GM21526 (cell line): ENCODE measurements around the gene MAP9.
"Not testable (repeated sequence)": the region's sequence is repeated elsewhere in the genome, so short reads cannot be mapped to it uniquely, and the experiment has no call there.

ENCODE experiments used
- ATAC-seq: cut with Tn5 transposase; IDR thresholded peaks from one replicate; pipeline ENCODE4 v1.9.1; 2021; ENCODE audit warnings: moderate library complexity; ENCODE audit not compliant: unreplicated experiment, low FRiP score

Gene MAP9

GRCh38 chr4:155376387-155377268, at the start of gene MAP9:
MAP9 (minus strand) TSS chr4:155376965; CDS start chr4:155375850, 1,115 bp downstream.
- ATAC-seq = peak; percentile 98

- not testable (repeated sequence) for ATAC-seq
Observed at GRCh38 chr4:155424778-155425177, 48.0 kb upstream of the MAP9 start.

- no peak for ATAC-seq
Observed at GRCh38 chr4:155423671-155424070, 46.9 kb upstream of the MAP9 start.

- no peak for ATAC-seq
Observed at GRCh38 chr4:155419266-155419665, 42.5 kb upstream of the MAP9 start.

GRCh38 chr4:155415662-155416061, 38.9 kb upstream of the MAP9 start:
- ATAC-seq = no peak

GRCh38 chr4:155413451-155413850, 36.7 kb upstream of the MAP9 start:
- no peak for ATAC-seq

GRCh38 chr4:155411546-155411945, 34.8 kb upstream of the MAP9 start:
- ATAC-seq = no peak

- no peak for ATAC-seq
Observed at GRCh38 chr4:155408796-155409195, 32.0 kb upstream of the MAP9 start.

GRCh38 chr4:155407480-155407879, 30.7 kb upstream of the MAP9 start:
- ATAC-seq = no peak

- no peak for ATAC-seq
Observed at GRCh38 chr4:155405059-155405458, 28.3 kb upstream of the MAP9 start.

- ATAC-seq = no peak
Observed at GRCh38 chr4:155403886-155404285, 27.1 kb upstream of the MAP9 start.

- no peak for ATAC-seq
Observed at GRCh38 chr4:155402941-155403340, 26.2 kb upstream of the MAP9 start.

- ATAC-seq = no peak
Observed at GRCh38 chr4:155400893-155401292, 24.1 kb upstream of the MAP9 start.

GRCh38 chr4:155399974-155400697, 23.4 kb upstream of the MAP9 start:
- no peak for ATAC-seq

- no peak for ATAC-seq
Observed at GRCh38 chr4:155392481-155393184, 15.9 kb upstream of the MAP9 start.

- ATAC-seq = no peak
Observed at GRCh38 chr4:155391932-155392331, 15.2 kb upstream of the MAP9 start.

- no peak for ATAC-seq
Observed at GRCh38 chr4:155388162-155388561, 11.4 kb upstream of the MAP9 start.

- ATAC-seq = no peak
Observed at GRCh38 chr4:155383541-155383940, 6.8 kb upstream of the MAP9 start.

GRCh38 chr4:155377276-155377675, 511 bp upstream of the MAP9 start:
- no peak for ATAC-seq

- peak; percentile 34 for ATAC-seq
Observed at GRCh38 chr4:155371432-155372043, 5.2 kb downstream of the MAP9 start.

- ATAC-seq = peak; percentile 46
Observed at GRCh38 chr4:155367608-155368007, 9.2 kb downstream of the MAP9 start.
